Calu3 (cell line): ENCODE measurements around the gene SMYD4. TPM values are rescaled to one million over a fixed set of nuclear protein-coding genes. Genes with fewer than 3 reads are reported as not detected.
"Not testable (repeated sequence)": the region's sequence is repeated elsewhere in the genome, so short reads cannot be mapped to it uniquely, and the experiment has no call there.

Experiments used
- BruUV-seq: library from RNA; stranded (reverse); fragments of 400-500 nt; replicated peaks from 2 replicates; lab custom pipeline; 2021; lab: Mats Ljungman, UMichigan
- CTCF ChIA-PET: fragments of 300-600 bp; sonication (Branson Sonifier 250); formaldehyde crosslinking; loops from one replicate; lab custom pipeline; 2022; ENCODE audit warnings: antibody characterized with exemption; lab: Charles Lee
- DNase-seq: peaks from one replicate; pipeline ENCODE4 v3.0.0; 2022
- H3K27ac Mint-ChIP-seq: one replicate; pipeline ENCODE4 v1.8.0; 2022; ENCODE audit warnings: mixed read lengths; ENCODE audit not compliant: unreplicated experiment
- H3K27me3 Mint-ChIP-seq: one replicate; pipeline ENCODE4 v1.8.0; 2022; ENCODE audit warnings: mixed read lengths; ENCODE audit not compliant: unreplicated experiment
- H3K36me3 Mint-ChIP-seq: one replicate; pipeline ENCODE4 v1.8.0; 2022; ENCODE audit warnings: mild to moderate bottlenecking, moderate library complexity, mixed read lengths; ENCODE audit not compliant: insufficient read depth, unreplicated experiment
- H3K4me1 Mint-ChIP-seq: one replicate; pipeline ENCODE4 v1.8.0; 2022; ENCODE audit warnings: mild to moderate bottlenecking, low read depth, mixed read lengths; ENCODE audit not compliant: unreplicated experiment
- H3K4me3 Mint-ChIP-seq: one replicate; pipeline ENCODE4 v1.8.0; 2022; ENCODE audit warnings: mild to moderate bottlenecking, low read depth, moderate library complexity, mixed read lengths; ENCODE audit not compliant: unreplicated experiment
- H3K9me3 Mint-ChIP-seq: one replicate; pipeline ENCODE4 v1.8.0; 2022; ENCODE audit warnings: low read depth, mixed read lengths; ENCODE audit not compliant: unreplicated experiment
- CTCF ChIP-seq: fragments of 200-600 bp; IDR thresholded peaks from one replicate; pipeline ENCODE4 v1.8.0; 2022; ENCODE audit warnings: antibody characterized with exemption; ENCODE audit not compliant: unreplicated experiment
- intact Hi-C: fragments of 100-400 bp; cut with micrococcal nuclease; formaldehyde crosslinking; loops from one replicate; pipeline ENCODE4 v1.10.0; 2022; ENCODE audit not compliant: unreplicated experiment
- total RNA-seq: library from RNA; stranded (reverse); gene quantifications from 2 replicates; pipeline ENCODE4 v1.2.3, GENCODE V29; 2022

The SMYD4 gene
- total RNA-seq, 1 experiment from 2014 or later: 20.7 TPM

GRCh38 chr17:1776328-1776727 lies 53.4 kb downstream of the SMYD4 start:
- Mint-ChIP-seq H3K4me1 (no peaks in the 10 kb centered on the region), H3K4me3 (no peak overlapping the region), H3K27me3 (no peaks in the 10 kb centered on the region), H3K36me3 (peaks cover 9% of the 10 kb centered on the region), H3K27ac (no peak overlapping the region), H3K9me3 (no peaks in the 10 kb centered on the region)
- no peak for DNase-seq
- no peak for TF ChIP-seq CTCF
- BruUV-seq: no TSS peak
- CTCF ChIA-PET: no interaction called here
- intact Hi-C loops: no loop called here

DNA sequence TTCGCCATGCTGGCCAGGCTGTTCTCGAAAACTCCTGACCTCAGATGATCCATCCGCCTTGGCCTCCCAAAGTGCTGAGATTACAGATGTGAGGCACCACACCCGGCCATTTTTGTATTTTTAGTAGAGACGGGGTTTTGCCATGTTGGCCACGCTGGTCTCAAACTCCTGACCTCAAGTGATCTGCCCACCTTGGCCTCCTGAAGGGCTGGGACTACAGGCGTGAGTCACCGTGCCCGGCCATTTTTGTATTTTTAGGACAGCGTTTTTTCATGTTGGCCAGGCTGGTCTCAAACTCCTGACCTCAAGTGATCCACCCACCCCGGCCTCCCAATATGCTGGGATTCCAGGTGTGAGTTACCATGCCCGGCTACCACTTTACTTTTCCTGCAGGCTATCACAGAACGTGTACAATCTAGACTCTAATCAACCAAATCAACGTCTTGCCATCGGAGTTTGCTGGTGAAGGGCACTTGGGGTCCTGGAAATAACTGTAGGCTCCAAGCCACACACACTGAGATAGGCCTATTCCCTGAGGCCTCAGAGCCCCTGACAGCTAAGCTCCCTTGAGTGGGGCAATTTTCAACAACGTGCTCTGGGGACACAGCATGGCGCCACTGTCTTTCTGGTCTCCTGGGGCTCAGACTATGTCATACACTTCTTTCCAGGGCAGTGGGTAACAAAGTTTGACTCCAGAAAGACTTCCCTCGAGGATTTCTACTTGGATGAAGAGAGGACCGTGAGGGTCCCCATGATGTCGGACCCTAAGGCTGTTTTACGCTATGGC lies 55.1 kb downstream of the SMYD4 start:
- no peak overlapping the region for H3K4me3 Mint-ChIP-seq
- CTCF ChIA-PET: no interaction called here
- H3K4me1 Mint-ChIP-seq: no peaks in the 10 kb centered on the region
- no peaks in the 10 kb centered on the region for H3K27me3 Mint-ChIP-seq
- no TSS peak for BruUV-seq
- H3K36me3 Mint-ChIP-seq: peaks cover 15% of the 10 kb centered on the region
- intact Hi-C loops: no loop called here
- TF ChIP-seq CTCF: no peak
- no peaks in the 10 kb centered on the region for H3K9me3 Mint-ChIP-seq
- no peak for DNase-seq
- no peak overlapping the region for H3K27ac Mint-ChIP-seq

- no peak for TF ChIP-seq CTCF
- DNase-seq: no peak
- H3K9me3 Mint-ChIP-seq: no peaks in the 10 kb centered on the region
- H3K27ac Mint-ChIP-seq: no peak overlapping the region
- BruUV-seq: no TSS peak
- intact Hi-C loops: no loop called here
- CTCF ChIA-PET: no interaction called here
- H3K4me1 Mint-ChIP-seq: no peaks in the 10 kb centered on the region
- H3K27me3 Mint-ChIP-seq: no peaks in the 10 kb centered on the region
- H3K36me3 Mint-ChIP-seq: peaks cover 15% of the 10 kb centered on the region
- no peak overlapping the region for H3K4me3 Mint-ChIP-seq
These were observed 56.0 kb downstream of the SMYD4 start for GRCh38 chr17:1773696-1774181.

- H3K27ac Mint-ChIP-seq, CTCF ChIA-PET, H3K4me1 Mint-ChIP-seq, intact Hi-C loops, H3K9me3 Mint-ChIP-seq, BruUV-seq, H3K4me3 Mint-ChIP-seq, DNase-seq, H3K27me3 Mint-ChIP-seq: not testable (repeated sequence)
- H3K36me3 Mint-ChIP-seq: peaks cover 15% of the 10 kb centered on the region
These were observed 56.6 kb downstream of the SMYD4 start for GRCh38 chr17:1773000-1773695.
